WERI-Rb-1 (cell line): ENCODE measurements around the gene MARCKS.

ENCODE experiments used
- DNase-seq: peaks from one replicate; pipeline ENCODE4 v3.0.0-alpha.2; 2020
- H3K27ac ChIP-seq: fragments of 250-450 bp; sonication (Bioruptor Pico); 2 replicates; pipeline ENCODE4 v1.5.1; 2020; ENCODE audit warnings: mild to moderate bottlenecking, moderate library complexity
- H3K27me3 ChIP-seq: fragments of 250-450 bp; sonication (Bioruptor Pico); 2 replicates; pipeline ENCODE4 v1.5.1; 2021; ENCODE audit warnings: mild to moderate bottlenecking, low read depth, moderate library complexity; ENCODE audit not compliant: insufficient read depth, severe bottlenecking
- H3K36me3 ChIP-seq: fragments of 250-450 bp; sonication (Bioruptor Pico); 2 replicates; pipeline ENCODE4 v1.5.1; 2020; ENCODE audit warnings: mild to moderate bottlenecking, moderate library complexity
- H3K4me3 ChIP-seq: 2 replicates; pipeline ENCODE4 v1.5.1; 2011; ENCODE audit warnings: low read depth, mild to moderate bottlenecking, control low read depth, low read length
- H3K9me3 ChIP-seq: fragments of 250-450 bp; sonication (Bioruptor Pico); 2 replicates; pipeline ENCODE4 v1.5.1; 2021; ENCODE audit warnings: mild to moderate bottlenecking, moderate library complexity; ENCODE audit not compliant: severe bottlenecking
- TF ChIP-seq, protein P1 (sequence below): IDR thresholded peaks from 2 replicates; pipeline ENCODE4 v1.5.1; 2011; ENCODE audit warnings: low read depth, mild to moderate bottlenecking, control low read depth, inconsistent platforms, low read length

MARCKS gene, protein sequence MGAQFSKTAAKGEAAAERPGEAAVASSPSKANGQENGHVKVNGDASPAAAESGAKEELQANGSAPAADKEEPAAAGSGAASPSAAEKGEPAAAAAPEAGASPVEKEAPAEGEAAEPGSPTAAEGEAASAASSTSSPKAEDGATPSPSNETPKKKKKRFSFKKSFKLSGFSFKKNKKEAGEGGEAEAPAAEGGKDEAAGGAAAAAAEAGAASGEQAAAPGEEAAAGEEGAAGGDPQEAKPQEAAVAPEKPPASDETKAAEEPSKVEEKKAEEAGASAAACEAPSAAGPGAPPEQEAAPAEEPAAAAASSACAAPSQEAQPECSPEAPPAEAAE

DNA sequence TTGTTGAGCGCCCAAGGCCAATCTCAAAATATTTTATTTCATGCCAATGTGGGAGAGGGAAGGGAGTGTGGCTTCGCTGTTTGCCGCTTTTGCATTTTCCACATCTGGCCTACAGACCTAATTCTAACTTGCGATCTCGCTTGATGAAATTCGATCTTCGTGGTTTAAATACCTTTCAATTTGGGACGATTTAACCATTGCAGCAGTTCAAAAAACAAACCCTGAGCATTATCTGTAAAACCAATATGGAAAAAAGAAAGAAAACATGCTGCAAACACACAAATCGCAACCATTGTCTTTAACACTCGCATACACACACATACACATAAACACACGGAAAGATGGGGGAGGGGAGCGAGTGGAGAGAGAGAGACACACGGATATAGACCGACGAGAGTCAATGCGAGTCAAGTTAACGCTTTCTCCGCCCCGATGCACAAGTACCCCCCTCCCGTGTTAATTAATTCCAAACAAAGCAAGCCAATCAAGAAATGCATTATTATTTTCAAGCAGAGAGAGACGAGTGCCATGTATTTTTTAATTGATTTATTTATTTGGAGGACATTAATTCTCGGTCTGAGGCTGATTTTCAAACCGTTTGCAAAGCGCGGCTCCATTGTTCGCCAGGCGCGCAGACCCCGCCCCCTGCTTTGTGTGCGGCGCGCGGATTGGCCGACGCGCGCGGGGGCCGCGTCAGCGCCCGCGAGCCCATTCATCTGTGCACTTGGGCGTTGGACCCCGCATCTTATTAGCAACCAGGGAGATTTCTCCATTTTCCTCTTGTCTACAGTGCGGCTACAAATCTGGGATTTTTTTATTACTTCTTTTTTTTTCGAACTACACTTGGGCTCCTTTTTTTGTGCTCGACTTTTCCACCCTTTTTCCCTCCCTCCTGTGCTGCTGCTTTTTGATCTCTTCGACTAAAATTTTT lies at the start of gene MARCKS:
MARCKS (plus strand) TSS at position 721 of the 931 bp plus-strand sequence. CDS start 401 bp downstream, outside the sequence.
- DNase-seq: peak; percentile 85
- H3K27ac ChIP-seq: peak within 1 kb of the TSS; percentile 89
- no peaks in the 10 kb centered on the region for H3K27me3 ChIP-seq
- H3K9me3 ChIP-seq: no peaks in the 10 kb centered on the region
- peak within 1 kb of the TSS; percentile 100 for H3K4me3 ChIP-seq
- peaks cover 10% of the 10 kb centered on the region for H3K36me3 ChIP-seq
- TF ChIP-seq, protein P1, sequence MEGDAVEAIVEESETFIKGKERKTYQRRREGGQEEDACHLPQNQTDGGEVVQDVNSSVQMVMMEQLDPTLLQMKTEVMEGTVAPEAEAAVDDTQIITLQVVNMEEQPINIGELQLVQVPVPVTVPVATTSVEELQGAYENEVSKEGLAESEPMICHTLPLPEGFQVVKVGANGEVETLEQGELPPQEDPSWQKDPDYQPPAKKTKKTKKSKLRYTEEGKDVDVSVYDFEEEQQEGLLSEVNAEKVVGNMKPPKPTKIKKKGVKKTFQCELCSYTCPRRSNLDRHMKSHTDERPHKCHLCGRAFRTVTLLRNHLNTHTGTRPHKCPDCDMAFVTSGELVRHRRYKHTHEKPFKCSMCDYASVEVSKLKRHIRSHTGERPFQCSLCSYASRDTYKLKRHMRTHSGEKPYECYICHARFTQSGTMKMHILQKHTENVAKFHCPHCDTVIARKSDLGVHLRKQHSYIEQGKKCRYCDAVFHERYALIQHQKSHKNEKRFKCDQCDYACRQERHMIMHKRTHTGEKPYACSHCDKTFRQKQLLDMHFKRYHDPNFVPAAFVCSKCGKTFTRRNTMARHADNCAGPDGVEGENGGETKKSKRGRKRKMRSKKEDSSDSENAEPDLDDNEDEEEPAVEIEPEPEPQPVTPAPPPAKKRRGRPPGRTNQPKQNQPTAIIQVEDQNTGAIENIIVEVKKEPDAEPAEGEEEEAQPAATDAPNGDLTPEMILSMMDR: no peak

DNA sequence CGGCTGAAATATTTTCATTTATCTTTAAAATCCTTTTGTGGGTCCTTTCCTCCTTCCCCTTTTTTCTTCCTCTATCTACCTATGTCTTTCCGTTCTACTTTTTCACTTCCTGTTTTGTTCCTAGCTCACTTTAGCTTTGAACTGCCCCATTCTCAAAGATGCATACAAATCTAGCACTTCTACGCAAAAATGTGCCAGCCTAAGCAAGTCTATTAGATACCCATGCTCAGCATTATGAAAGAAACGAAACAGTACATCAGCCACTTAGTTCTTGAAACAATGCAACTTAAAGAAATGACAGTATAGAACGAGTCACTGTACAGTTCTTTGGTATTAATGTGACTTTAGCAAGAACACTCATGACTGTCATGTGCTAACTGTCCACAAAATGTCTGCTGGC lies 47.3 kb upstream of the MARCKS start:
- no peak overlapping the region for H3K4me3 ChIP-seq
- TF ChIP-seq, protein P1: no peak
- H3K27ac ChIP-seq: no peak overlapping the region
- H3K27me3 ChIP-seq: no peaks in the 10 kb centered on the region
- H3K9me3 ChIP-seq: peaks cover 2% of the 10 kb centered on the region
- no peak for DNase-seq
- H3K36me3 ChIP-seq: no peaks in the 10 kb centered on the region

DNA sequence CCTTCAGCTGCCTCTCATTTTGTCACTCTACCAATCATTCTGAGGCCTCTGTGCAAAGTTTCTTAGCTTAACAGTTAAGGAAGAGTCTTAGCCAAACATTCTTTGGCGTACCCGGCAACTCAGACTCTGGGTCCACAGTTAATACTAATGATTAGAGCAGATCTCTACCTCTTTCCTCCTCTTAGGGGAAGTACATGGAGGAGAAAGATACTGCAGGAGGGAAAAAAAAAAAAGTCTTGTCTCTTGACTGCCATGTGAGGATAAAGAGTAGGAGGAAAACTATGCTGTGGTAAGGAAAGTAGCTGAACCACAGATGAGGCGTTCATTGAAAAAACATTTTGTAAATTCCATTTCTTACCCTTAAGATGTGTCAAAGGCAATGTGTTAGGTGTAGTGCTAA lies 44.0 kb upstream of the MARCKS start:
- DNase-seq: no peak
- TF ChIP-seq, protein P1: no peak

DNA sequence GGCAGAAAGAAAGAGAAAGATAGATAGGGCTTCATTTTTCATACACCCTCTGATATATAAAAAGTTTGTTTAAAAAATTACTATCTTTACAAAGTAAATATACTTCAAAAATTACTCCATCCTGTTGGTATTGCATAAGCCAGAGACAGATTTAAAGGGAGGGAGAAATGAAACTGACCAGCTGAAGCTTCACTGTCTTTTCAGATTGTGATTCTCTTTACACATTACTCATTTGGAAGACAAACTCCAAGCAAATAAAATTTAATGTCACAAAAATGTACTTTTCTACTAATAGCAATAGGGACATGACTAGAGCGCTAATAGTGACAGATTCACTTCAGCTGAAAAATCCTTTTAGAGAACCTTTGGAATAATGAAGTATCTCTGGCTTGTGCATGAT lies 38.6 kb upstream of the MARCKS start:
- H3K36me3 ChIP-seq: no peaks in the 10 kb centered on the region
- no peaks in the 10 kb centered on the region for H3K9me3 ChIP-seq
- no peaks in the 10 kb centered on the region for H3K27me3 ChIP-seq
- DNase-seq: no peak
- H3K27ac ChIP-seq: no peak overlapping the region
- TF ChIP-seq, protein P1: no peak
- no peak overlapping the region for H3K4me3 ChIP-seq

More for the DNA sequence above, 44.0 kb upstream of the MARCKS start:
- no peak overlapping the region for H3K4me3 ChIP-seq
- H3K9me3 ChIP-seq: peaks cover 2% of the 10 kb centered on the region
- H3K36me3 ChIP-seq: no peaks in the 10 kb centered on the region
- H3K27me3 ChIP-seq: no peaks in the 10 kb centered on the region
- H3K27ac ChIP-seq: no peak overlapping the region

DNA sequence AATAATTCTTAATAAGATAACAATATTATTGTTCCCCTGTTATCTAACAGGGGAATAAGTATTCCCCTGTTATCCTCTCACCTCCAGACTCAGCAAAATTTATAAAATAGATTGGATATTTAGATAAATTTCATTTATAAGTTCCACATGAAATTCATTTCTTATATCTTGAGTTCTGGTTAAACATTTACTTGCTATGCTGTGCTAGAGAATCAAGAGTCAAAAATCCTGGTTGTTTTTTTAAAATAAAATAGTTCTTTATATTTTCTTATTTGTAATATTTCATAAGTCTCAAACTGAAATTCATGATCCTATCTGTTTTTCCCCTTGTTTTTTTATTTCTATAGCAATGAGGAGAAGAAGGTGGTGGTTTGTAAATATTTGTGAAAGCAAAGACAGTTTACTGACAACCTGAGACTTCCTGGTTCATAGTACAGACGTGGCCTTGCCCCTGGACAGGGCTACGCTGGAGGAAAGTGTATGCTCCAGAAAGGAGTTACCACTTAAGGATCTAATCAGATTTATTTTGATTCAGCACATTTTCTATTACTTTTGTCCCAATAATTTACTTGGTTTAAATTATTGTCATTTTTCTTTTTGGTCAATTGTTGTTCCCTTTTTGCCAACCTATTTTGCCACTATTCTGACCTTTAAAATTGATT lies 37.8 kb upstream of the MARCKS start:
- DNase-seq: no peak
- no peaks in the 10 kb centered on the region for H3K36me3 ChIP-seq
- no peaks in the 10 kb centered on the region for H3K27me3 ChIP-seq
- no peak overlapping the region for H3K4me3 ChIP-seq
- no peaks in the 10 kb centered on the region for H3K9me3 ChIP-seq
- TF ChIP-seq, protein P1: no peak
- H3K27ac ChIP-seq: no peak overlapping the region
